GM12878 (cell line): Measurements from ENCODE around the gene ACTL6A. TPM values are rescaled to one million over a fixed set of nuclear protein-coding genes. Genes with fewer than 3 reads are reported as not detected.

Source experiments
- ATAC-seq: fragments of 200-7000 bp; cut with Tn5 transposase; 3 replicates; pipeline ENCODE4 v1.9.1; 2020; ENCODE audit warnings: mild to moderate bottlenecking, moderate library complexity
- BruUV-seq: library from RNA; stranded (reverse); fragments of 400-500 nt; replicated peaks from 2 replicates; lab custom pipeline; 2021; lab: Mats Ljungman, UMichigan
- CTCF ChIA-PET: fragments of 300-600 bp; sonication (Branson Sonifier 250); formaldehyde crosslinking; extraction: SDS; loops from one replicate; lab custom pipeline; 2021; ENCODE audit warnings: inconsistent platforms; lab: Yijun Ruan, JAX
- POLR2A ChIA-PET: fragments of 350-600 bp; formaldehyde crosslinking; extraction: SDS; loops from one replicate; lab custom pipeline; 2021; ENCODE audit warnings: inconsistent platforms; lab: Charles Lee
- RAD21 ChIA-PET: fragments of 300-600 bp; sonication (Branson Sonifier 250); formaldehyde crosslinking; loops from one replicate; lab custom pipeline; 2023; ENCODE audit warnings: antibody characterized with exemption; ENCODE audit not compliant: unreplicated experiment; lab: Charles Lee
- SMC1A ChIA-PET: fragments of 300-600 bp; sonication (Branson Sonifier 250); formaldehyde crosslinking; loops from one replicate; lab custom pipeline; 2023; ENCODE audit not compliant: unreplicated experiment, uncharacterized antibody; lab: Charles Lee
- DNase-seq: peaks from one replicate; pipeline ENCODE4 v3.0.0-alpha.2; 2011; ENCODE audit warnings: low read depth, low spot score
- FAIRE-seq: peaks from 3 replicates; lab custom pipeline; 2011; peaks lifted over from hg19 to GRCh38; lab: Jason Lieb, UNC
- H2AFZ ChIP-seq: 2 replicates; pipeline ENCODE4 v1.6.0; 2011; ENCODE audit warnings: low read depth, low read length, control low read depth; ENCODE audit not compliant: control insufficient read depth
- H3K27ac ChIP-seq: 2 replicates; pipeline ENCODE4 v1.5.1; 2011; ENCODE audit warnings: control low read depth; ENCODE audit not compliant: control insufficient read depth, insufficient read depth
- H3K27me3 ChIP-seq, 2 experiments: replicated peaks in 1 of 2; 2 replicates each; pipeline versions ENCODE4 v1.6.0 to v1.6.1; 2011; ENCODE audit warnings: low read length in 1 of 2; ENCODE audit not compliant: control insufficient read depth in 2 of 2, insufficient read depth in 2 of 2
- H3K36me3 ChIP-seq, 2 experiments: 2 replicates each; pipeline ENCODE4 v1.5.1; 2011; ENCODE audit warnings: low read length in 1 of 2; ENCODE audit not compliant: control insufficient read depth in 2 of 2, insufficient read depth in 2 of 2
- H3K4me1 ChIP-seq: 2 replicates; pipeline ENCODE4 v1.6.1; 2011; ENCODE audit warnings: mild to moderate bottlenecking, low read length, moderate library complexity, mixed read lengths; ENCODE audit not compliant: control insufficient read depth, insufficient read depth
- H3K4me2 ChIP-seq: 2 replicates; pipeline ENCODE4 v1.6.0; 2011; ENCODE audit warnings: control low read depth; ENCODE audit not compliant: control insufficient read depth, insufficient read depth
- H3K4me3 ChIP-seq: fragments of 200-600 bp; sonication (generic); 2 replicates; pipeline ENCODE4 v1.5.1; 2016
- H3K79me2 ChIP-seq: 2 replicates; pipeline ENCODE4 v1.6.0; 2011; ENCODE audit warnings: low read length; ENCODE audit not compliant: control insufficient read depth, insufficient read depth
- H3K9ac ChIP-seq: 2 replicates; pipeline ENCODE4 v1.8.0; 2011; ENCODE audit warnings: low read length, control low read depth, mixed read lengths; ENCODE audit not compliant: control insufficient read depth, insufficient read depth
- H3K9me3 ChIP-seq: replicated peaks from 3 replicates; pipeline ENCODE4 v1.5.1; 2011; ENCODE audit warnings: mild to moderate bottlenecking, low read length; ENCODE audit not compliant: control insufficient read depth, insufficient read depth
- H4K20me1 ChIP-seq: 2 replicates; pipeline ENCODE4 v1.6.0; 2011; ENCODE audit not compliant: control insufficient read depth, insufficient read depth
- BHLHE40 ChIP-seq, 2 experiments: fragments of 450-650 bp in 1 of 2; IDR thresholded peaks; 2 replicates each; pipeline ENCODE4 v1.6.1; 2011 to 2017; ENCODE audit warnings: low read depth in 2 of 2, borderline replicate concordance in 1 of 2, improper control_type of control experiment in 1 of 2, low read length in 1 of 2, mild to moderate bottlenecking in 1 of 2
- E4F1 ChIP-seq: fragments of 450-650 bp; IDR thresholded peaks from 2 replicates; pipeline ENCODE4 v1.6.1; 2018; ENCODE audit warnings: borderline replicate concordance, mild to moderate bottlenecking; ENCODE audit not compliant: partially characterized antibody
- FOXK2 ChIP-seq: fragments of 450-650 bp; IDR thresholded peaks from 2 replicates; pipeline ENCODE4 v1.6.1; 2017; ENCODE audit warnings: mild to moderate bottlenecking, moderate library complexity
- FOXM1 ChIP-seq: IDR thresholded peaks from 2 replicates; pipeline ENCODE4 v1.6.1; 2012; ENCODE audit warnings: low read depth, mild to moderate bottlenecking, inconsistent platforms, low read length, moderate library complexity
- KDM1A ChIP-seq: fragments of 200-600 bp; sonication (generic); IDR thresholded peaks from 2 replicates; pipeline ENCODE4 v1.6.1; 2016; ENCODE audit warnings: borderline replicate concordance
- MLLT1 ChIP-seq: fragments of 450-650 bp; IDR thresholded peaks from 2 replicates; pipeline ENCODE4 v1.6.1; 2016; ENCODE audit warnings: mild to moderate bottlenecking
- NKRF ChIP-seq: fragments of 450-650 bp; conservative IDR thresholded peaks from 2 replicates; pipeline ENCODE4 v1.6.1; 2017; ENCODE audit warnings: mild to moderate bottlenecking, moderate library complexity
- PAX5 ChIP-seq: IDR thresholded peaks from 2 replicates; pipeline ENCODE4 v1.6.1; 2011; ENCODE audit warnings: low read depth, low read length, borderline replicate concordance
- POLR2AphosphoS2 ChIP-seq: IDR thresholded peaks from 2 replicates; pipeline ENCODE4 v1.6.1; 2011; ENCODE audit warnings: low read depth, mild to moderate bottlenecking, low read length, improper control_type of control experiment, moderate library complexity
- RB1 ChIP-seq: fragments of 450-650 bp; formaldehyde crosslinking; IDR thresholded peaks from 2 replicates; pipeline ENCODE4 v1.6.1; 2017; ENCODE audit warnings: mild to moderate bottlenecking, borderline replicate concordance
- RELB ChIP-seq: fragments of 450-650 bp; IDR thresholded peaks from 2 replicates; pipeline ENCODE4 v1.6.1; 2017; ENCODE audit warnings: low read depth, mild to moderate bottlenecking, moderate library complexity
- RFX5 ChIP-seq: IDR thresholded peaks from 2 replicates; pipeline ENCODE4 v1.6.1; 2011; ENCODE audit warnings: low read depth, low read length, improper control_type of control experiment
- SRF ChIP-seq, 2 experiments: IDR thresholded peaks; 2 replicates each; pipeline ENCODE4 v1.6.1; 2011; ENCODE audit warnings: low read depth in 2 of 2, low read length in 2 of 2, mild to moderate bottlenecking in 1 of 2, moderate library complexity in 1 of 2
- TBL1XR1 ChIP-seq: IDR thresholded peaks from 2 replicates; pipeline ENCODE4 v1.6.1; 2012; ENCODE audit warnings: low read depth, low read length, improper control_type of control experiment
- WGBS: methylation state at CpG from one replicate; pipeline ENCODE4 v1.1.6; 2016; ENCODE audit warnings: low lambda C conversion rate; ENCODE audit not compliant: insufficient replicate concordance, insufficient coverage; ENCODE audit errors: missing lambda C conversion rate; 5-methylcytosine and 5-hydroxymethylcytosine counted together
- in situ Hi-C: fragments of 300-500 bp; cut with MboI; formaldehyde crosslinking; loops from 9 replicates; pipeline ENCODE4 v1.14.3; 2018; ENCODE audit warnings: mixed read lengths
- intact Hi-C: fragments of 100-400 bp; cut with micrococcal nuclease; formaldehyde crosslinking; loops from one replicate; pipeline ENCODE4 v1.14.2; 2022; ENCODE audit not compliant: unreplicated experiment
- polyA plus RNA-seq, 11 experiments: library from polyadenylated mRNA; depleted of rRNA in 4 of 11; unstranded in 6 of 11; stranded (reverse) in 5 of 11; fragments of >200 nt; fragmentation: Nextera tagmentation in 4 of 11; fragmentation: Illumina TruSeq in 1 of 11; extraction: Ambion mirVana in 4 of 11; extraction: Trizol in 1 of 11; gene quantifications; 1 replicate in 1 of 11; 2 replicates in 10 of 11; pipeline versions ENCODE4 v1.2.1 to v1.2.3, GENCODE V29; 2011 to 2016; ENCODE audit warnings: inconsistent platforms in 2 of 11, missing spikeins in 2 of 11, low read depth in 1 of 11
- total RNA-seq, 4 experiments: library from RNA; depleted of rRNA in 3 of 4; stranded (reverse); fragments of >200 nt in 3 of 4; fragmentation: Illumina TruSeq in 1 of 4; extraction: Trizol in 1 of 4; gene quantifications; 2 replicates each; pipeline versions ENCODE4 v1.2.1 to v1.2.3, GENCODE V29; 2013 to 2021

ACTL6A gene
- total and polyA plus RNA-seq, 10 of the 15 experiments (the other 5 are each of a cell fraction or from before 2014, with no cell fraction given) = 70.2 to 197 (median 105) TPM

GRCh38 chr3:179544981-179545645 lies 17.6 kb upstream of the ACTL6A start (continued):
- TF ChIP-seq NKRF = no peak
- no peak for TF ChIP-seq BHLHE40 (IDR thresholded peaks at IDR 0.05; ENCODE audit: borderline replicate concordance in 1 of 2, low read depth in 2 of 2, low read length in 1 of 2)
- no peak for TF ChIP-seq RELB
- TF ChIP-seq RB1 = no peak
- no peak for TF ChIP-seq PAX5

GRCh38 chr3:179546814-179547241 lies 15.9 kb upstream of the ACTL6A start:
- ChIA-PET CTCF (interaction anchor here (1.1 kb wide), 1 partner anchor 103 kb away, joined by 4 read pairs; no protein-coding TSS in a partner anchor), RAD21 (interaction anchor here (0.6 kb wide), 1 partner anchor 9 kb away, joined by 3 read pairs; no protein-coding TSS in a partner anchor), SMC1A (no interaction called here), POLR2A (no interaction called here)
- Histone ChIP-seq H3K9ac (no peak overlapping the region), H3K4me1 (peaks cover 5% of the 10 kb centered on the region; the same call in 1 of the 2 replicates), H3K4me2 (no peak overlapping the region), H3K9me3 (no peaks in the 10 kb centered on the region), H2AFZ (no peak overlapping the region), H4K20me1 (no peaks in the 10 kb centered on the region), H3K27ac (no peak overlapping the region), H3K27me3 (no peaks in the 10 kb centered on the region), H3K36me3 (no peaks in the 10 kb centered on the region), H3K79me2 (no peaks in the 10 kb centered on the region), H3K4me3 (no peak overlapping the region)
- no TSS peak for BruUV-seq
- DNase-seq (no peak), FAIRE-seq (no peak), ATAC-seq (no peak)
- in situ Hi-C loops = no loop called here
- 39% methylated on average over 2 of the region's 2 CpGs for WGBS
- intact Hi-C loops = no loop called here
- no peak for TF ChIP-seq TBL1XR1
- TF ChIP-seq FOXK2 = no peak
- no peak for TF ChIP-seq MLLT1
- TF ChIP-seq RFX5 = no peak
- TF ChIP-seq E4F1 = no peak
- no peak for TF ChIP-seq KDM1A
- TF ChIP-seq SRF (IDR thresholded peaks at IDR 0.05; ENCODE audit: low read depth in 2 of 2, low read length in 2 of 2) = no peak
- no peak for TF ChIP-seq FOXM1
- TF ChIP-seq POLR2AphosphoS2 = no peak
